Measurements from ENCODE around the gene MAGI1.
"Not testable (repeated sequence)": the region's sequence is repeated elsewhere in the genome, so short reads cannot be mapped to it uniquely, and the experiment has no call there.

The MAGI1 gene

DNA sequence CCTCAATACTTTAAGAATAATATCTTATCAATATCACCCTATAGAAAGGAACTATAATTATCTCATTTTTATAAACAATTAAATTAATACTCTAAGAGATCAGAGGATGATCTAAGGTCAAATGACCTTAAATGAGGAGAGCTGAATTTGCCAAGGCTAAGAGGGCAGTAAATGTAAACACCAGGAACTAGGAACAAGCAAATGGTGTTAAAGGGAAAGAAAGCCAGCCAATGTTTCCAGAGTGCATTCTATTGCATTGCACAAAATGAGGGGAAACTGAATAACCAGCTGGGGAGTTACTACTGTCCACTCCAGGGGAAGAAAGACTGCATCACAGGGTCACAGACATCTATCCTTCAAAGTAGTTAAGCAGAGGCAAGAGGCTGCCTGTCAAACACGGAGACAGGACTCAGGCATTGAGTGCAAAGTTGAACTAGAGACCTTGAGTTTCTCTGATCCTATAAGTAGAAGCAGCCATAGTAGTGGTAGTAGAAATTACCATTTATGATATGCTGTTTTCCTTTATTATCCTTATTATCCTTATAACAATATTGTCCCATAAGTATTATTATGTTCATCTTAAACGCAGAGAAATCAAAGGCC is 466.4 kb downstream of the MAGI1 start:
- peaks cover 5% of the 10 kb centered on the region; the same call in 1 of the 2 replicates for H3K4me1 ChIP-seq (ENCODE audit: insufficient read depth, low read length)
- H3K9me3 ChIP-seq (ENCODE audit: control insufficient read depth, insufficient read depth, low read length): no peaks in the 10 kb centered on the region
- no peaks in the 10 kb centered on the region for H3K36me3 ChIP-seq (ENCODE audit: insufficient read depth, low read length)
- no peak overlapping the region for H3K9ac ChIP-seq (ENCODE audit: low read depth, low read length)

DNA sequence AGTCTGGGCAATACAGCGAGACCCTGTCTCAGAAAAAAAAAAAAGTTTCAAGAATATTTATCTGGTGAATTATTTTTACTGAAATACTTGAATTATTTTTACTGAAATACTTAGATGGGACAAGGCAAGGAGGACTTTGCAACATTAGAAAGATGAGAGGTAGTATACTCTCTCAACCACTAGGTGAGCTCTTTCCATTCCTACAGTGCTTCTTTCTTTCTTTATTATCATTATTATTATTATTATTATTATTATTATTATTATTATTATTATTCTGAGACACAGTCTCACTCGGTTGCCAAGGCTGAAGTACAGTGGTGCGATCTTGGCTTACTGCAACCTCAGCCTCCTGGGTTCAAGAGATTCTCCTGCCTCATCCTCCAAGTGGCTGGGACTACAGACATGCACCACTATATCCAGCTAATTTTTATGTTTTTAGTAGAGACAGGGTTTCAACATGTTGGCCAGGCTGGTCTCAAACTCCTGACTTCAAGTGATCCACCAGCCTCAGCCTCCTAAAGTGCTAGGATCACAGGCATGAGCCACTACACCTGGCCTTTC is 468.8 kb downstream of the MAGI1 start:
- Histone ChIP-seq H3K9me3 (ENCODE audit: control insufficient read depth, insufficient read depth, low read length) (no peaks in the 10 kb centered on the region), H3K36me3 (ENCODE audit: insufficient read depth, low read length) (no peaks in the 10 kb centered on the region), H3K9ac (ENCODE audit: low read depth, low read length) (no peak overlapping the region), H3K4me1 (ENCODE audit: insufficient read depth, low read length) (peaks cover 5% of the 10 kb centered on the region; the same call in 1 of the 2 replicates)

DNA sequence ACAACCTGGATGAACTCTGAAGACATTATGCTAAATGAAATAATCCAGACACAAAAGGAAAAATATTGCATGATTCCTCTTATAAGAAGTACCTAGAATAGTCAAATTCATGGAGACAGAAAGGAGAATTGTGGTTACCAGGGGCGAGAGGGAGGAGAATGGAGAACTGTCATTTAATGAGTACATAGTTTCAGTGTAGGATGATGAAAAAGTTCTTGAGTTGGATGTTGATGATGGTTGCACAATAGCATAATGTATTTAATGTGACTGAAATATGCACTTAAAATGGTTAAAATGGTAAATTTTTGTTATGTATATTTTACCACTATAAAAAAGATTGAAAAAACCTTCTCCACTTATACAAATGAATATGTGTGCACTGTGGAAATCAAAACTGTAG is 469.6 kb downstream of the MAGI1 start:
- Histone ChIP-seq H3K9ac (ENCODE audit: low read depth, low read length) (no peak overlapping the region), H3K4me1 (ENCODE audit: insufficient read depth, low read length) (peaks cover 6% of the 10 kb centered on the region), H3K36me3 (ENCODE audit: insufficient read depth, low read length) (no peaks in the 10 kb centered on the region), H3K9me3 (ENCODE audit: control insufficient read depth, insufficient read depth, low read length) (no peaks in the 10 kb centered on the region)

DNA sequence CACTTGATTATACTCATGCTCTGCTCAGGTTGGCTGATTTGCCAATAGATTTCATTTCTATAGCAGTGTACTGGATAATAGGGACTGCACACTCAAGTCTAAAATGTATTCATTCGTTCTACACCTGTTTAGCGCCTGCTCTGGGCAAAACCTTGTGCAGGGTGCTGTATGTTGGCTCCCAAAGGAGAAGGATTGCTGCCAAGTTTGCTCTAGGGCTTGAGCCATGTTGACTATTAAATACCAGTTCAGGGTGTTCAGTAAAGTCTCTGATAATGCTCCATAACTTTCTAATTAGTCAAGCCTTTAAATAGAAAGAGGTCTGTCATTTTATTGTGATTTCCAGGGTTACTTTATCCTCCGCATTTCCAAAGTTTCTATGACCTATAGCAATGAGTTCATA is 470.2 kb downstream of the MAGI1 start:
- Histone ChIP-seq H3K9me3 (ENCODE audit: control insufficient read depth, insufficient read depth, low read length) (no peaks in the 10 kb centered on the region), H3K4me1 (ENCODE audit: insufficient read depth, low read length) (peaks cover 12% of the 10 kb centered on the region), H3K36me3 (ENCODE audit: insufficient read depth, low read length) (no peaks in the 10 kb centered on the region), H3K9ac (ENCODE audit: low read depth, low read length) (no peak overlapping the region)

DNA sequence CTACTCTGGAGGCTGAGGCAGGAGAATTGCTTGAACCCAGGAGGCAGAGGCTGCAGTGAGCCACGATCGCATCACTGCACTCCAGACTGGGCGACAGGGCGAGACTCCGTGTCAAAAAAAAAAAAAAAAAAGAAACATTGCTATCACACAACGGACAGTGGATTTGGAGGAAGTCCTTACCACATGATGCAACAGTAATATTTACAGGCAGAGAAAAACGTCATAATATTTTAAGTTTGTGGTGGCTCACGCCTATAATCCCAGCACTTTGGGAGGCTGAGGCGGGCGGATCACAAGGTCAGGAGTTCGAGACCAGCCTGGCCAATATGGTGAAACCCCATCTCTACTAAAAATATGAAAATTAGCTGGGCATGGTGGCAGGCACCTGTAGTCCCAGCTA is 473.0 kb downstream of the MAGI1 start:
- not testable (repeated sequence) for H3K36me3 ChIP-seq (ENCODE audit: insufficient read depth, low read length); H3K4me1 ChIP-seq (ENCODE audit: insufficient read depth, low read length); H3K9me3 ChIP-seq (ENCODE audit: control insufficient read depth, insufficient read depth, low read length)

DNA sequence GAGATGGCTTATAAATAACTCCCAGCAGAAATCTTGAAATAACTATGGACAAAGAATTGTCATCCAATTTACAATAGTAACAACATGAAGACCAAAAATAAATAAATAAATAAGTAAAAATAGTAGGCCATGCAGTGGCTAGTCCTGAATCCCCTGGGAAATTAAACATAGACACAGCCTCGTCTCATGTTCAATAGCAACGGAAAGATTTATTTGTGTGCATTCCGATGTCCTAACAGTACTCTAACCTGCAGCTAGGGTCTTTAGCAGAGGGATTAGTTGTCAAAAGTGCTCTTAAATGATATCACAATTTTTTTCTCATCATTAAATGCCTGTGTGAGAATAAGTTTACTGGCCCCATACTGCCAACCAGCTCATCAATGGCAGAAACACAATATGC is 474.2 kb downstream of the MAGI1 start:
- H3K9ac ChIP-seq (ENCODE audit: low read depth, low read length): no peak overlapping the region
- H3K36me3 ChIP-seq (ENCODE audit: insufficient read depth, low read length): no peaks in the 10 kb centered on the region
- H3K4me1 ChIP-seq (ENCODE audit: insufficient read depth, low read length): peaks cover 11% of the 10 kb centered on the region
- no peaks in the 10 kb centered on the region for H3K9me3 ChIP-seq (ENCODE audit: control insufficient read depth, insufficient read depth, low read length)

More for the DNA sequence above, 473.0 kb downstream of the MAGI1 start:
- H3K9ac ChIP-seq (ENCODE audit: low read depth, low read length): not testable (repeated sequence)

DNA sequence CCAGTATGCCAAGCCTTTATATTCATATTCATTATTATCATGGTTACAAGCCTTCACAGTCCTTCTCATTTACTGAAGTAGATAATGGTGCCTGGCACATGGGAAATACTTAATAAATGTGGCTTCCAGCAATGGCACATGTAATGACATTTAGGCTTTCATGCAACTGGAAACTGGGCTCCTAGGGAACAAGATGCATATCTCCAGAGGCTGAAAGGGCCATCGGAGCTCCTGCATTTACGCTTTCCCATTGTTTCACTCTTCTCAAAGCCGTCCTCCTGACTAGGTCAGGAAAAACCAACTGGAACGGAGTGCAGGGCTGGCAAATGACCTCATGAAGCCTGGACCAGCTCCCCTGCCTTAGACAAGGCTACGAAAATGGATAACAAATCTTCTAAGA is 474.9 kb downstream of the MAGI1 start:
- H3K4me1 ChIP-seq (ENCODE audit: insufficient read depth, low read length): peaks cover 11% of the 10 kb centered on the region
- no peak overlapping the region for H3K9ac ChIP-seq (ENCODE audit: low read depth, low read length)
- no peaks in the 10 kb centered on the region for H3K9me3 ChIP-seq (ENCODE audit: control insufficient read depth, insufficient read depth, low read length)
- H3K36me3 ChIP-seq (ENCODE audit: insufficient read depth, low read length): no peaks in the 10 kb centered on the region

DNA sequence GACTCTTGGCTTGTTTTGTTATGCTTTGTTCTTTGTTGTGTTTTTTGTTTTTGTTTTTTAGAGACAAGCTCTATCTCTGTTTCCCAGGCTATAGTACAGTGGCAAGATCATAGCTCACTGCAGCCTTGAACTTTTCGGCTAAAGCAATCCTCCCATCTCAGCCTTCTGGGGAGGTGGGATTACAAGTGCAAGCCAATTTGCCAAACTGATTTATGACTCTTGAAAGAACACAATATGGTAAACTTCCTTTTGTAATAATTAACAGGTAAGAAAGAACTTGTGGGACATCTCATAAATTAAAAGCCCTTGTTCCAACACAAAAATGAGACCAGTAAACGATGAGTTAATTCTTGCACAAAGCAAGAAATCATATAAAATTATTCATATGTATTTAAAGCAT is 476.3 kb downstream of the MAGI1 start:
- no peak overlapping the region for H3K9ac ChIP-seq (ENCODE audit: low read depth, low read length)
- no peaks in the 10 kb centered on the region for H3K36me3 ChIP-seq (ENCODE audit: insufficient read depth, low read length)
- H3K9me3 ChIP-seq (ENCODE audit: control insufficient read depth, insufficient read depth, low read length): no peaks in the 10 kb centered on the region
- H3K4me1 ChIP-seq (ENCODE audit: insufficient read depth, low read length): peaks cover 11% of the 10 kb centered on the region

DNA sequence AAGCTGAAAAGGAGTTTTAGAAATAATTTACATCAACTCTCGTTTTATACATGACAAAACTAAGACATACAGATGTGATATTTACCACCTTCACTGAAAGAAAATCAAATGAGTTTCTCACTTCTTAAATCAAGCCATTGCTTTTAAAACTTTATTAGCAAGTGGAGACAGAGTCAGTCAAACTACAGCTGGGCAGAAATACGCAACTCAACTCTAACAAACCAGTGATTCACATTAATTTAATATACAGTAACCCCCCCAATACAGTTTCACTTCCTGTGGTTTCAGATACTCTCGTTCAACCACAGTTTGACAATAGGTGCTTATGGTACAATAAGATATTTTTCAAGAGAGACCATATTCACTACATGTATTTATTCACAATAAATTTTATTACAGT is 477.1 kb downstream of the MAGI1 start:
- Histone ChIP-seq H3K4me1 (ENCODE audit: insufficient read depth, low read length) (peaks cover 11% of the 10 kb centered on the region), H3K9ac (ENCODE audit: low read depth, low read length) (no peak overlapping the region), H3K9me3 (ENCODE audit: control insufficient read depth, insufficient read depth, low read length) (no peaks in the 10 kb centered on the region), H3K36me3 (ENCODE audit: insufficient read depth, low read length) (no peaks in the 10 kb centered on the region)

DNA sequence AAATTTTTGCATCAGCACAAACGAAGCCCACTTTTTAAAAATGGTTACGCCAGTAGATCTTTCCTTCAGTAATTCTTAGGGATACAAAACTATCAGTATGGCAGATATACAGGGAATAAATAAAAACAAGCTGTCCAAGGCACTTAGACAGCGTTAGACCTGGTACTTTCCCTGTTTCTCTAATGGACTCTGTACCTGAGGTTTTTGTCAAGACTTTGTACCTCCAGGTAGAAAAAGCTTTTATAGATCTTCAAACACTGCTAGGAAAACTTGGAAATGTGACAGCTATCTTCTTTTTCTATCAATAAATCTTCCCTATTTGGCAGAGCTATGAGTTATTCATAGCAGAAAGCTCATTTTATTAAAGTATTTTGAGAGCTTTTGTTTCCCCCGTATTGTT is 477.8 kb downstream of the MAGI1 start:
- no peak overlapping the region for H3K9ac ChIP-seq (ENCODE audit: low read depth, low read length)
- no peaks in the 10 kb centered on the region for H3K36me3 ChIP-seq (ENCODE audit: insufficient read depth, low read length)
- H3K9me3 ChIP-seq (ENCODE audit: control insufficient read depth, insufficient read depth, low read length): no peaks in the 10 kb centered on the region
- peaks cover 11% of the 10 kb centered on the region for H3K4me1 ChIP-seq (ENCODE audit: insufficient read depth, low read length)

DNA sequence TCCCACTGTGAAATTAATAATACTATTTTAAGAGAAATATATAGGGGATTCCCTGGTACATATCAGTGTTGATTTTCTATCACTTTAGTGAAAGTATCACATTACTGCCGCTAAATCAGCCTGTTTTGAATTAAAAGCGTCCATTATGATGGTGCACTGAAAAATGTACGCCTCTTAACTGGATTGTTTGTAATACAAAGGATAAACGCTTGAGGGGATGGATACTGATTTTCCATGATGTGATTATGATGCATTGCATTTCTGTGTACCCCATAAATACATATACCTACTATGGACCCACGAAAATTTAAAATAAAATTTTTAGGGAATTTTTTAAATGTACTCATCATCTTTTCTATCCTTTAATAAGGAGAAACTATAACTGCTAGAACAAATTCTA is 478.6 kb downstream of the MAGI1 start:
- Histone ChIP-seq H3K9ac (ENCODE audit: low read depth, low read length) (no peak overlapping the region), H3K36me3 (ENCODE audit: insufficient read depth, low read length) (no peaks in the 10 kb centered on the region), H3K4me1 (ENCODE audit: insufficient read depth, low read length) (peaks cover 11% of the 10 kb centered on the region), H3K9me3 (ENCODE audit: control insufficient read depth, insufficient read depth, low read length) (no peaks in the 10 kb centered on the region)

DNA sequence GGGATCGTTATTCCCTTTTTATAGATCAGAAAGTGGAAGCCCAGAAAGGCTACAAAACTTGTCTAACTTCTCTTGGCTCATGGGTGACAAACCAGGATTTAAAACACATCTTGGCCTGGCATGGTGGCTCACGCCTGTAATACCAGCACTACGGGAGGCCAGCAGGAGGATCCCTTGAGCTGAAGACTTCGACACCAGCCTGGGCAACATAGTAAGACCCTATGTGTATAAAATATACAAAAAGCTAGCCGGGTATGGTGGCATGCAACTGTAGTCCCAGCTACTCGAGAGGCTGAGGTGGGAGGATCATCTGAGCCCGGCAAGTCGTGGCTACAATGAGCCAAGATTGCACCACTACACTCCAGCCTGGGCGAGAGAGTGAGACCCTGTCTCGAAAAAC is 479.1 kb downstream of the MAGI1 start:
- H3K36me3 ChIP-seq (ENCODE audit: insufficient read depth, low read length): no peaks in the 10 kb centered on the region

DNA sequence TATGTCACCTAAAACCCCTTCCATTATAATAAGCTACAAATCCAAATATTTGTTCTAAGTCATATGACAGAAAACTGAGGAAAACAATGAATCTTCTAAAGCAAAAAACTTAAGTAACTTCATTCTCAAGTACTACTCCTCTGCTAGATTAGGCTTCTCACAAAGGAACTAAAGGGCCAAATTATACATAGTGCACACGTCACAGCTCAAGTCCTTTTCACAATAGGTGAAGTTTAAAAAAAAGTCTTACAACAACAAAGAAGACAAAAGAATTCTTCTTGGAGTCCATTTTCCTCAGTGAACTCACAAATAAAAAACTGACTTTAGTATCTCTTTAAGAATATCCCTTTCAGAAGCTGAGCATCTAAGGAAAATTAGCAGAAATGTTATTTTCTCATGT is 479.9 kb downstream of the MAGI1 start:
- Histone ChIP-seq H3K9me3 (ENCODE audit: control insufficient read depth, insufficient read depth, low read length) (no peaks in the 10 kb centered on the region), H3K9ac (ENCODE audit: low read depth, low read length) (no peak overlapping the region), H3K4me1 (ENCODE audit: insufficient read depth, low read length) (peaks cover 12% of the 10 kb centered on the region), H3K36me3 (ENCODE audit: insufficient read depth, low read length) (no peaks in the 10 kb centered on the region)

More for the DNA sequence above, 479.1 kb downstream of the MAGI1 start:
- Histone ChIP-seq H3K4me1 (ENCODE audit: insufficient read depth, low read length) (peaks cover 12% of the 10 kb centered on the region), H3K9me3 (ENCODE audit: control insufficient read depth, insufficient read depth, low read length) (no peaks in the 10 kb centered on the region), H3K9ac (ENCODE audit: low read depth, low read length) (no peak overlapping the region)

DNA sequence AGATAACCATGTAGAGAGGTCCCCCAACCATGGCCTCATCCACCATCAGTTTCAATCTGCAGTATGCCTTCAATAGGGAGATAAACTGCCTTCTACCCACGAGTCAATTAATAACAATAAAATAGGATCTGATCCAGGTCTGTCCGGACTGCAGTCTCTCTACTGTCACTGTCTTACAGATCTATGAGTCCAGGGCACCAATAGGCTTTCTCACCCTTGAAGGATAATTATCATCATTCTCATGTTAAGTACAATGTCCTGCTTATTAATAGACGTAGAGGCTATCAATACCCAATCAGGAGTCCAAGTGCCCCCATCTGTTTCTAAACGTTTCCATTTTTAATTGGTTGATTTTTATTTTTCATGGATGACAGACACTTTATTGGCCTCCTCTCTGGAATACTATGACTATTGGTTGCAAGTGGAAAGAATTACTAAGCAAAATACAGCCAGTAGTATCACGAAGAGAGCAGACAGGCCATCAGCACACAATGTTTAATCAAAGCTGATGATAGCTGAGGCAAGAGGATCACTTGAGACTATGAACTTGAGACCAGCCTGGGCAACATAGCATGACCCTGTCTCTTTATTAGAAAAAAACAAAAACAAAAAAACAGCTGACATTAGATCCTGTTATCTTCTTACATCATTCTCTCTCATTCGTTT is 480.7 kb downstream of the MAGI1 start:
- H3K36me3 ChIP-seq (ENCODE audit: insufficient read depth, low read length): no peaks in the 10 kb centered on the region
- H3K4me1 ChIP-seq (ENCODE audit: insufficient read depth, low read length): peaks cover 9% of the 10 kb centered on the region
- no peak overlapping the region for H3K9ac ChIP-seq (ENCODE audit: low read depth, low read length)
- no peaks in the 10 kb centered on the region for H3K9me3 ChIP-seq (ENCODE audit: control insufficient read depth, insufficient read depth, low read length)

DNA sequence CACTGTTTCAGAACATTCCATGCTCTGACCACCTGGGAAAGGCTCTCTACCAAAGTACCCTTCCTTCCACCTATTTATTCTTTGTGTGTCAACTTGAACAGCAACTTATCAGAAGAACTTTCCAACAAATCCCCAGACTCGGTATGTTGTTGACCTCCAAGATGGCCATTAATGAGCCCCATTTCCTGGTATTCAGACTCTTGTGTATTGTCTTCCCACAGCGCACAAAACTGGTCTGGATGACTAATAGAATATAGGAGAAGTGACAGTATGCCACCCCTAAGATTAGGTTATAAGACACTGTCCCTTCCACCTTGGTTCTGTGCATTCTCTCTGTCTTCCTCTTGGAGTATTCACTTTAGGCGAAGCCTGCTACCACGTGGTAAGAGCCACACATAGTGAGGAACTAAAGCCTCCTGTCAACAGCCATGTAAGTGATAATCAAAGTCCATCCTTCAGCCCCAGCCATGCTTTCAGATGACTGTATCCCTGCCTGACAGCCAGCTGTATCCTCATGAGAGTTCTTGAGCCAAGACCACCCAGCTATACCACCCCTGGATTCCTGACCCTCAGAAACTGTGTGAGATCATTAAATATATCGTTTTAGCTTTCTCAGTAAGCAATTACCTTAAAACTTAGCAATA is 481.7 kb downstream of the MAGI1 start:
- no peaks in the 10 kb centered on the region for H3K9me3 ChIP-seq (ENCODE audit: control insufficient read depth, insufficient read depth, low read length)
- no peaks in the 10 kb centered on the region for H3K36me3 ChIP-seq (ENCODE audit: insufficient read depth, low read length)
- H3K4me1 ChIP-seq (ENCODE audit: insufficient read depth, low read length): peaks cover 18% of the 10 kb centered on the region
- no peak overlapping the region for H3K9ac ChIP-seq (ENCODE audit: low read depth, low read length)
